DOHH2 (cell line): ENCODE results near the gene DDX41.

Experiments used
- CTCF ChIP-seq: fragments of 200-600 bp; sonication (generic); IDR thresholded peaks from one replicate; pipeline ENCODE4 v1.5.1; 2014; ENCODE audit warnings: antibody characterized with exemption, mild to moderate bottlenecking, low read depth, low read length; ENCODE audit not compliant: poor library complexity, severe bottlenecking
- EZH2phosphoT487 ChIP-seq: fragments of 200-600 bp; sonication (generic); IDR thresholded peaks from 2 replicates; pipeline ENCODE4 v1.6.1; 2017; ENCODE audit warnings: borderline replicate concordance, mild to moderate bottlenecking, antibody characterized with exemption, low read length, moderate library complexity, mixed read lengths

GRCh38 chr5:177476531-177477233, 40.1 kb downstream of the DDX41 start:
- TF ChIP-seq CTCF: no peak
- TF ChIP-seq EZH2phosphoT487: no peak
